Body of pancreas (tissue), 4 donors: ENCODE results near the gene CLEC4C.

Experiments used
- CTCF ChIP-seq, 7 experiments: fragments of 450-650 bp in 4 of 7; fragments of 200-600 bp in 3 of 7; sonication (generic) in 3 of 7; IDR thresholded peaks; one replicate each; pipeline ENCODE4 v1.5.1; 2016 to 2019; ENCODE audit warnings: antibody characterized with exemption in 7 of 7
- POLR2A ChIP-seq, 3 donors: fragments of 450-650 bp; IDR thresholded peaks; one replicate each; pipeline ENCODE4 v1.6.1; 2016; ENCODE audit warnings: antibody characterized with exemption in 3 of 3, mild to moderate bottlenecking in 2 of 3

- TF ChIP-seq CTCF (IDR thresholded peaks at IDR 0.05) (no peak), POLR2A (IDR thresholded peaks at IDR 0.05) (no peak)
These were observed 34.2 kb downstream of the CLEC4C start for GRCh38 chr12:7712841-7713442.
